Heart left ventricle (tissue), 13 donors: ENCODE data around the gene CDK3.

Source experiments
- CTCF ChIP-seq, 12 donors: fragments of 200-600 bp; sonication (generic) in 4 of 12; IDR thresholded peaks; one replicate each; pipeline versions ENCODE4 v1.5.0 to v1.8.0; 2018 to 2022; ENCODE audit warnings: antibody characterized with exemption in 12 of 12, mild to moderate bottlenecking in 5 of 12
- POLR2A ChIP-seq, 2 donors: fragments of 450-650 bp; IDR thresholded peaks; one replicate each; pipeline ENCODE4 v1.6.1; 2017; ENCODE audit warnings: antibody characterized with exemption in 2 of 2, mild to moderate bottlenecking in 2 of 2, moderate library complexity in 2 of 2
- donor health status: ischemic (EF 13 %, LVEDD 7.1; RV severe dilation, severe dysfunction).
- donor health status: DM: no; HTN: yes; CAD: no.
- donor health status: DM: no; HTN: no; CAD: no.
- donor health status: ischemic (EF 25% LVEDD 6.9; RV normal size, moderate dysfunction).
- donor health status: ischemic (EF 25% LVEDD 5.7; RV mildly dilated, moderate dysfunction).
- donor health status: ischemic (EF 35%, LVEDD 5.7; RV mildly dilated, moderate dysfunction).
- donor health status: nonischemic (EF 11% LVEDD 7.7; RV severe dilation, severe dysfunction).
- donor health status: DM: yes; HTN: yes; CAD: no.
- donor health status: PGD.
- donor health status: ischemic (EF 29% LVEDD 5.4; RV normal size, mild dysfunction).
- donor health status: nonischemic (EF 23%, LVEDD 6.1; RV moderate dilation, normal function).

DNA sequence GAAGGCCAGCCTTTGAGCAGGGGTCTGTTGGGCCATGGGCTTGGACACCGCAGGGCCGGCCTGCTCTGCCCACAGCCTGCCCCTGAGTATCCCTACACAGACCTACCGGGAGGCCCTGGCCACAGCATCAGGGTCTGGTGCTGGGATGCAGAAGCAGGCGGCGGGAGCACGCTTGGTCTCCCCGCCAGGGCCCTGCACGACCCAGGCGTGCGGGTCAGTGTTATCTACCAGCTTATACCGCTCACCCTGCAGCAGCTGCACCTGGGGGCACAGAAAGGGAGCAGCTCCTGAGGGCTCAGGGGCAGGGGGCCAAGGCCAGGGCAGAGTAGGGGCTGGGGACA is 17.7 kb downstream of the CDK3 start:
- TF ChIP-seq CTCF (IDR thresholded peaks at IDR 0.05): no peak
- TF ChIP-seq POLR2A (IDR thresholded peaks at IDR 0.05): no peak
